ENCODE results near the gene CNTN5.
"Not testable (repeated sequence)": the region's sequence is repeated elsewhere in the genome, so short reads cannot be mapped to it uniquely, and the experiment has no call there.

CNTN5 gene

GRCh38 chr11:99117603-99118002 is 96.9 kb downstream of the CNTN5 start:
- no peak for TF ChIP-seq CTCF (IDR thresholded peaks at IDR 0.05; ENCODE audit: poor library complexity, severe bottlenecking)
- no peaks in the 10 kb centered on the region for H3K36me3 ChIP-seq (ENCODE audit: low read depth)
- ATAC-seq (ENCODE audit: low read depth) (no peak), DNase-seq (ENCODE audit: low spot score) (no peak)
- no peak overlapping the region for H3K27ac ChIP-seq (ENCODE audit: poor library complexity, severe bottlenecking)
- no peak overlapping the region for H3K4me3 ChIP-seq (ENCODE audit: severe bottlenecking)
- no peaks in the 10 kb centered on the region for H3K27me3 ChIP-seq (ENCODE audit: insufficient read depth, poor library complexity, severe bottlenecking)
- no peaks in the 10 kb centered on the region for H3K4me1 ChIP-seq (ENCODE audit: insufficient read depth, poor library complexity, severe bottlenecking)
- H3K9me3 ChIP-seq (ENCODE audit: severe bottlenecking): no peaks in the 10 kb centered on the region

GRCh38 chr11:99133862-99134261 is 113.1 kb downstream of the CNTN5 start:
- DNase-seq (ENCODE audit: low spot score); H3K27me3 ChIP-seq (ENCODE audit: insufficient read depth, poor library complexity, severe bottlenecking); H3K9me3 ChIP-seq (ENCODE audit: severe bottlenecking); H3K4me1 ChIP-seq (ENCODE audit: insufficient read depth, poor library complexity, severe bottlenecking); ATAC-seq (ENCODE audit: low read depth); H3K27ac ChIP-seq (ENCODE audit: poor library complexity, severe bottlenecking); H3K36me3 ChIP-seq (ENCODE audit: low read depth); H3K4me3 ChIP-seq (ENCODE audit: severe bottlenecking): not testable (repeated sequence)

- Histone ChIP-seq H3K4me3 (ENCODE audit: severe bottlenecking) (no peak overlapping the region), H3K9me3 (ENCODE audit: severe bottlenecking) (no peaks in the 10 kb centered on the region), H3K27ac (ENCODE audit: poor library complexity, severe bottlenecking) (no peak overlapping the region), H3K27me3 (ENCODE audit: insufficient read depth, poor library complexity, severe bottlenecking) (peaks cover 6% of the 10 kb centered on the region), H3K4me1 (ENCODE audit: insufficient read depth, poor library complexity, severe bottlenecking) (no peaks in the 10 kb centered on the region), H3K36me3 (ENCODE audit: low read depth) (no peaks in the 10 kb centered on the region)
- no peak for DNase-seq (ENCODE audit: low spot score)
- TF ChIP-seq CTCF (IDR thresholded peaks at IDR 0.05; ENCODE audit: poor library complexity, severe bottlenecking): no peak
- no peak for ATAC-seq (ENCODE audit: low read depth)
These were observed 114.8 kb downstream of the CNTN5 start for GRCh38 chr11:99135508-99135907.

GRCh38 chr11:99142237-99142636 is 121.5 kb downstream of the CNTN5 start:
- no peak for DNase-seq (ENCODE audit: low spot score)
- peaks cover 6% of the 10 kb centered on the region for H3K27me3 ChIP-seq (ENCODE audit: insufficient read depth, poor library complexity, severe bottlenecking)
- no peak for ATAC-seq (ENCODE audit: low read depth)
- no peaks in the 10 kb centered on the region for H3K9me3 ChIP-seq (ENCODE audit: severe bottlenecking)
- H3K27ac ChIP-seq (ENCODE audit: poor library complexity, severe bottlenecking): no peak overlapping the region
- H3K4me1 ChIP-seq (ENCODE audit: insufficient read depth, poor library complexity, severe bottlenecking): no peaks in the 10 kb centered on the region
- no peak for TF ChIP-seq CTCF (IDR thresholded peaks at IDR 0.05; ENCODE audit: poor library complexity, severe bottlenecking)
- H3K36me3 ChIP-seq (ENCODE audit: low read depth): no peaks in the 10 kb centered on the region
- H3K4me3 ChIP-seq (ENCODE audit: severe bottlenecking): no peak overlapping the region

GRCh38 chr11:99148352-99148751 is 127.6 kb downstream of the CNTN5 start:
- no peaks in the 10 kb centered on the region for H3K36me3 ChIP-seq (ENCODE audit: low read depth)
- no peaks in the 10 kb centered on the region for H3K4me1 ChIP-seq (ENCODE audit: insufficient read depth, poor library complexity, severe bottlenecking)
- no peaks in the 10 kb centered on the region for H3K9me3 ChIP-seq (ENCODE audit: severe bottlenecking)
- no peak overlapping the region for H3K27ac ChIP-seq (ENCODE audit: poor library complexity, severe bottlenecking)
- DNase-seq (ENCODE audit: low spot score): no peak
- H3K27me3 ChIP-seq (ENCODE audit: insufficient read depth, poor library complexity, severe bottlenecking): no peaks in the 10 kb centered on the region
- TF ChIP-seq CTCF (IDR thresholded peaks at IDR 0.05; ENCODE audit: poor library complexity, severe bottlenecking): no peak
- ATAC-seq (ENCODE audit: low read depth): peak; percentile 41; the same call in 1 of the 3 replicates
- H3K4me3 ChIP-seq (ENCODE audit: severe bottlenecking): no peak overlapping the region
